ENCODE data around the gene NPR3. TPM values are rescaled to one million over a fixed set of nuclear protein-coding genes. Genes with fewer than 3 reads are reported as not detected.

NPR3 gene
- polyA plus RNA-seq, 10 donors: 8.2 to 43.9 (median 15.2) TPM

- peak; percentile 69 to 85 (median 75) for DNase-seq
Measured at GRCh38 chr5:32805971-32806638, 95.0 kb downstream of the NPR3 start.

GRCh38 chr5:32808783-32809182, 97.7 kb downstream of the NPR3 start:
- DNase-seq: no peak

- DNase-seq: peak; percentile 17 to 96 (median 46)
Measured at GRCh38 chr5:32810804-32811203, 99.7 kb downstream of the NPR3 start.

- DNase-seq: no peak
Measured at GRCh38 chr5:32812399-32812798, 101.3 kb downstream of the NPR3 start.

GRCh38 chr5:32814141-32814540, 103.0 kb downstream of the NPR3 start:
- no peak for DNase-seq

- peak in 1 of 3 donors; percentile 57 for DNase-seq
Measured at GRCh38 chr5:32814620-32815019, 103.5 kb downstream of the NPR3 start.

- DNase-seq: no peak
Measured at GRCh38 chr5:32827981-32828380, 116.9 kb downstream of the NPR3 start.

- no peak for DNase-seq
Measured at GRCh38 chr5:32828492-32828891, 117.4 kb downstream of the NPR3 start.

GRCh38 chr5:32831624-32832023, 120.5 kb downstream of the NPR3 start:
- DNase-seq: no peak

GRCh38 chr5:32833127-32833526, 122.0 kb downstream of the NPR3 start:
- no peak for DNase-seq

- DNase-seq: no peak
Measured at GRCh38 chr5:32833663-32834062, 122.5 kb downstream of the NPR3 start.

GRCh38 chr5:32834251-32834650, 123.1 kb downstream of the NPR3 start:
- DNase-seq: no peak

GRCh38 chr5:32836176-32836575, 125.1 kb downstream of the NPR3 start:
- no peak for DNase-seq

GRCh38 chr5:32837211-32837610, 126.1 kb downstream of the NPR3 start:
- no peak for DNase-seq

GRCh38 chr5:32839106-32839505, 128.0 kb downstream of the NPR3 start:
- DNase-seq: no peak

GRCh38 chr5:32840606-32841005, 129.5 kb downstream of the NPR3 start:
- no peak for DNase-seq

Other genes with a start within 250 kb of the NPR3 start
- 100 to 1,000 TPM; 263 to 326 (median 289) TPM for gene SUB1, start 125.8 kb upstream of the NPR3 start, polyA plus RNA-seq (ENCODE audit: insufficient read length in 10 of 10)